HEK293T (cell line): Measurements from ENCODE around the gene PLEKHA7.

Experiments used
- CTCF ChIA-PET: fragments of 350-600 bp; formaldehyde crosslinking; extraction: SDS; loops from one replicate; lab custom pipeline; 2021; ENCODE audit warnings: antibody characterized with exemption, inconsistent platforms; lab: Yijun Ruan, JAX
- POLR2A ChIA-PET: fragments of 350-600 bp; formaldehyde crosslinking; extraction: SDS; loops from one replicate; lab custom pipeline; 2020; ENCODE audit warnings: antibody characterized with exemption, inconsistent platforms; lab: Yijun Ruan, JAX
- DNase-seq: peaks from one replicate; pipeline ENCODE4 v3.0.0; 2012; ENCODE audit warnings: mixed read lengths; ENCODE audit errors: extremely low spot score
- ARNT ChIP-seq: fragments of 450-650 bp; IDR thresholded peaks from 2 replicates; pipeline ENCODE4 v1.6.1; 2017; ENCODE audit warnings: mild to moderate bottlenecking
- BHLHE40 ChIP-seq: fragments of 450-650 bp; IDR thresholded peaks from 2 replicates; pipeline ENCODE4 v1.6.1; 2016; ENCODE audit warnings: mild to moderate bottlenecking, moderate library complexity, borderline replicate concordance
- CTBP1 ChIP-seq: fragments of 450-650 bp; IDR thresholded peaks from 2 replicates; pipeline ENCODE4 v1.6.1; 2016; ENCODE audit warnings: borderline replicate concordance
- ELF4 ChIP-seq: fragments of 450-650 bp; IDR thresholded peaks from 2 replicates; pipeline ENCODE4 v1.6.1; 2017; ENCODE audit warnings: antibody characterized with exemption
- FOXA1 ChIP-seq: fragments of 450-650 bp; IDR thresholded peaks from 2 replicates; pipeline ENCODE4 v1.6.1; 2016; ENCODE audit warnings: mild to moderate bottlenecking
- FOXK2 ChIP-seq: fragments of 450-650 bp; IDR thresholded peaks from 2 replicates; pipeline ENCODE4 v1.6.1; 2016; ENCODE audit warnings: mild to moderate bottlenecking
- FOXM1 ChIP-seq: fragments of 450-650 bp; IDR thresholded peaks from 2 replicates; pipeline ENCODE4 v1.6.1; 2017; ENCODE audit warnings: mild to moderate bottlenecking, borderline replicate concordance
- HDGF ChIP-seq: fragments of 450-650 bp; IDR thresholded peaks from 2 replicates; pipeline ENCODE4 v1.6.1; 2017; ENCODE audit warnings: antibody characterized with exemption, borderline replicate concordance
- L3MBTL2 ChIP-seq: fragments of 450-650 bp; conservative IDR thresholded peaks from 2 replicates; pipeline ENCODE4 v1.6.1; 2016; ENCODE audit warnings: mild to moderate bottlenecking
- LEF1 ChIP-seq: fragments of 450-650 bp; IDR thresholded peaks from 2 replicates; pipeline ENCODE4 v1.6.1; 2017; ENCODE audit warnings: mild to moderate bottlenecking, borderline replicate concordance
- NFRKB ChIP-seq: fragments of 450-650 bp; IDR thresholded peaks from 2 replicates; pipeline ENCODE4 v1.6.1; 2016; ENCODE audit warnings: mild to moderate bottlenecking, moderate library complexity
- PKNOX1 ChIP-seq: fragments of 450-650 bp; IDR thresholded peaks from 2 replicates; pipeline ENCODE4 v1.6.1; 2016
- SP1 ChIP-seq: fragments of 450-650 bp; IDR thresholded peaks from 2 replicates; pipeline ENCODE4 v1.6.1; 2017
- SUZ12 ChIP-seq: fragments of 450-650 bp; IDR thresholded peaks from 2 replicates; pipeline ENCODE4 v1.6.1; 2016; ENCODE audit warnings: mild to moderate bottlenecking
- TARDBP ChIP-seq: fragments of 450-650 bp; IDR thresholded peaks from 2 replicates; pipeline ENCODE4 v1.6.1; 2016
- ZNF384 ChIP-seq: fragments of 450-650 bp; IDR thresholded peaks from 2 replicates; pipeline ENCODE4 v1.6.1; 2016

The PLEKHA7 gene

GRCh38 chr11:16981651-16982194, 32.5 kb downstream of the PLEKHA7 start:
- TF ChIP-seq CTBP1: no peak
- no peak for TF ChIP-seq FOXK2
- TF ChIP-seq HDGF: no peak
- TF ChIP-seq FOXM1: no peak
- TF ChIP-seq SP1: no peak
- no peak for TF ChIP-seq SUZ12
- no peak for TF ChIP-seq TARDBP
- TF ChIP-seq ZNF384: no peak
- no peak for TF ChIP-seq L3MBTL2
- TF ChIP-seq ELF4: no peak
- no peak for TF ChIP-seq ARNT
- no peak for TF ChIP-seq PKNOX1
- no peak for TF ChIP-seq NFRKB
- TF ChIP-seq BHLHE40: no peak
- no peak for TF ChIP-seq LEF1
- no peak for TF ChIP-seq FOXA1
- DNase-seq: no peak
- CTCF ChIA-PET: interaction anchor here (0.6 kb wide), 1 partner anchor 9 kb away, joined by 3 read pairs; no protein-coding TSS in a partner anchor
- POLR2A ChIA-PET: interaction anchor here (1.1 kb wide), 1 partner anchor 15 kb away, joined by 3 read pairs; no protein-coding TSS in a partner anchor

- TF ChIP-seq ELF4 (no peak), PKNOX1 (no peak), FOXK2 (no peak), TARDBP (no peak), SUZ12 (no peak), FOXM1 (no peak), HDGF (no peak), FOXA1 (no peak), ARNT (no peak), NFRKB (no peak), SP1 (no peak), L3MBTL2 (no peak), ZNF384 (no peak), LEF1 (no peak), CTBP1 (no peak), BHLHE40 (no peak)
- ChIA-PET POLR2A (no interaction called here), CTCF (no interaction called here)
- no peak for DNase-seq
Measured at GRCh38 chr11:16979703-16980622, 34.3 kb downstream of the PLEKHA7 start.

GRCh38 chr11:16977994-16978315, 36.3 kb downstream of the PLEKHA7 start:
- POLR2A ChIA-PET: no interaction called here
- CTCF ChIA-PET: no interaction called here
- no peak for TF ChIP-seq CTBP1
- no peak for TF ChIP-seq ZNF384
- no peak for TF ChIP-seq HDGF
- TF ChIP-seq LEF1: no peak
- no peak for TF ChIP-seq L3MBTL2
- TF ChIP-seq TARDBP: no peak
- TF ChIP-seq BHLHE40: no peak
- no peak for TF ChIP-seq FOXA1
- TF ChIP-seq ARNT: no peak
- TF ChIP-seq ELF4: no peak
- no peak for TF ChIP-seq FOXK2
- no peak for TF ChIP-seq NFRKB
- no peak for TF ChIP-seq FOXM1
- no peak for TF ChIP-seq PKNOX1
- TF ChIP-seq SUZ12: no peak
- no peak for TF ChIP-seq SP1
- no peak for DNase-seq

GRCh38 chr11:16977136-16977993, 36.8 kb downstream of the PLEKHA7 start:
- DNase-seq: no peak
- ChIA-PET POLR2A (interaction anchor here (1.6 kb wide), 1 partner anchor 11 kb away, joined by 4 read pairs; no protein-coding TSS in a partner anchor), CTCF (no interaction called here)
- TF ChIP-seq TARDBP (no peak), L3MBTL2 (no peak), ELF4 (no peak), FOXA1 (no peak), PKNOX1 (no peak), SUZ12 (no peak), LEF1 (no peak), ZNF384 (no peak), NFRKB (no peak), FOXM1 (no peak), BHLHE40 (no peak), HDGF (no peak), FOXK2 (no peak), SP1 (no peak), ARNT (no peak), CTBP1 (no peak)
